ENCODE measurements around the gene HGFAC. TPM values are rescaled to one million over a fixed set of nuclear protein-coding genes. Genes with fewer than 3 reads are reported as not detected.

HGFAC gene
- total and polyA plus RNA-seq, 2 of the 13 experiments (the other 11 are each of a cell fraction or from before 2014, with no cell fraction given) = 8.5 to 63.6 TPM

- TF ChIP-seq ZNF329 (CRISPR knock-in tag; IDR thresholded peaks at IDR 0.05; ENCODE audit: low read depth) (no peak), RARA (CRISPR knock-in tag; IDR thresholded peaks at IDR 0.05) (peak; percentile 86), ARID4A (CRISPR knock-in tag; IDR thresholded peaks at IDR 0.05; ENCODE audit: borderline replicate concordance) (peak; percentile 71; the same call in 1 of the 2 replicates), HOXD1 (CRISPR knock-in tag; IDR thresholded peaks at IDR 0.05) (0 out of 2 replicates have a peak, but pooled peaks have one; percentile 22), RXRB (CRISPR knock-in tag; IDR thresholded peaks at IDR 0.05; ENCODE audit: borderline replicate concordance) (peak; percentile 86), PHB2 (IDR thresholded peaks at IDR 0.05; ENCODE audit: partially characterized antibody) (no peak), ZNF629 (CRISPR knock-in tag; conservative IDR thresholded peaks at IDR 0.05) (no peak), HMG20B (CRISPR knock-in tag; conservative IDR thresholded peaks at IDR 0.05) (no peak), ARID5B (CRISPR knock-in tag; IDR thresholded peaks at IDR 0.05) (peak; percentile 65), TAF1 (CRISPR knock-in tag; IDR thresholded peaks at IDR 0.05) (peak; percentile 35; the same call in 1 of the 2 replicates), SMC3 (IDR thresholded peaks at IDR 0.05; ENCODE audit: low read length) (no peak), ZFAT (CRISPR knock-in tag; conservative IDR thresholded peaks at IDR 0.05) (no peak), HIVEP1 (CRISPR knock-in tag; IDR thresholded peaks at IDR 0.05) (peak; percentile 92), TBL1XR1 (IDR thresholded peaks at IDR 0.05; ENCODE audit: borderline replicate concordance, low read length, partially characterized antibody) (no peak), ZNF687 (CRISPR knock-in tag; IDR thresholded peaks at IDR 0.05) (peak; percentile 89), ZNF674 (CRISPR knock-in tag; IDR thresholded peaks at IDR 0.05; ENCODE audit: low read depth) (no peak)
Measured at GRCh38 chr4:3441501-3442459, at the start of gene HGFAC (continued).

All from HepG2 (cell line).